GM23338 (cell line): Measurements from ENCODE around the gene MAP2K2.

Source experiments
- CREB1 ChIP-seq: fragments of 250-450 bp; sonication (Bioruptor Pico); IDR thresholded peaks from 2 replicates; pipeline ENCODE4 v1.5.0; 2020; ENCODE audit warnings: low read depth, mild to moderate bottlenecking, moderate library complexity
- CTCF ChIP-seq, 2 experiments: fragments of 200-600 bp in 1 of 2; sonication (generic) in 1 of 2; conservative IDR thresholded peaks; 2 replicates each; pipeline versions ENCODE4 v1.5.1 to v1.6.1; 2016 to 2017; ENCODE audit warnings: antibody characterized with exemption in 2 of 2, low read depth in 2 of 2, mild to moderate bottlenecking in 2 of 2, moderate library complexity in 1 of 2
- ETS1 ChIP-seq: IDR thresholded peaks from 2 replicates; pipeline ENCODE4 v1.6.1; 2016; ENCODE audit warnings: antibody characterized with exemption
- EZH2 ChIP-seq: fragments of 200-600 bp; sonication (generic); IDR thresholded peaks from one replicate; pipeline ENCODE4 v1.8.0; 2017; ENCODE audit warnings: antibody characterized with exemption, mild to moderate bottlenecking, low read depth; ENCODE audit not compliant: unreplicated experiment
- EZH2phosphoT487 ChIP-seq: fragments of 200-600 bp; sonication (generic); IDR thresholded peaks from one replicate; pipeline ENCODE4 v1.8.1; 2018; ENCODE audit warnings: antibody characterized with exemption; ENCODE audit not compliant: unreplicated experiment
- JUNB ChIP-seq: IDR thresholded peaks from one replicate; pipeline ENCODE4 v1.6.1; 2016; ENCODE audit warnings: antibody characterized with exemption; ENCODE audit not compliant: unreplicated experiment
- NANOG ChIP-seq: IDR thresholded peaks from 2 replicates; pipeline ENCODE4 v1.6.1; 2016; ENCODE audit warnings: antibody characterized with exemption, borderline replicate concordance
- POLR2AphosphoS5 ChIP-seq: IDR thresholded peaks from 2 replicates; pipeline ENCODE4 v1.6.1; 2016; ENCODE audit warnings: antibody characterized with exemption, low read depth
- REST ChIP-seq: IDR thresholded peaks from one replicate; pipeline ENCODE4 v1.6.1; 2018; ENCODE audit warnings: antibody characterized with exemption; ENCODE audit not compliant: unreplicated experiment
- STAT1 ChIP-seq: IDR thresholded peaks from one replicate; pipeline ENCODE4 v1.6.1; 2016; ENCODE audit warnings: antibody characterized with exemption; ENCODE audit not compliant: unreplicated experiment
- ZNF114 ChIP-seq: fragments of 250-450 bp; sonication (Bioruptor Pico); IDR thresholded peaks from 2 replicates; pipeline ENCODE4 v1.5.0; 2020; ENCODE audit warnings: mild to moderate bottlenecking, moderate library complexity
- ZNF331 ChIP-seq: fragments of 250-450 bp; sonication (Bioruptor Pico); IDR thresholded peaks from 2 replicates; pipeline ENCODE4 v1.5.0; 2020; ENCODE audit warnings: low read depth, mild to moderate bottlenecking, moderate library complexity
- ZNF462 ChIP-seq: fragments of 250-450 bp; sonication (Bioruptor Pico); IDR thresholded peaks from 2 replicates; pipeline ENCODE4 v1.5.0; 2020; ENCODE audit warnings: mild to moderate bottlenecking, moderate library complexity

- TF ChIP-seq CTCF (conservative IDR thresholded peaks at IDR 0.05; ENCODE audit: low read depth in 2 of 2) (no peak), EZH2 (no peak), POLR2AphosphoS5 (no peak), JUNB (no peak), ETS1 (no peak), EZH2phosphoT487 (no peak), CREB1 (CRISPR knock-in tag) (no peak), REST (no peak), ZNF114 (CRISPR knock-in tag) (no peak), ZNF462 (CRISPR knock-in tag) (no peak), NANOG (no peak), ZNF331 (CRISPR knock-in tag) (no peak), STAT1 (no peak)
These were observed 72.5 kb downstream of the MAP2K2 start for GRCh38 chr19:4051175-4052101.
